ENCODE data around the gene HYI.
"Not testable (repeated sequence)": the region's sequence is repeated elsewhere in the genome, so short reads cannot be mapped to it uniquely, and the experiment has no call there.

Gene HYI

DNA sequence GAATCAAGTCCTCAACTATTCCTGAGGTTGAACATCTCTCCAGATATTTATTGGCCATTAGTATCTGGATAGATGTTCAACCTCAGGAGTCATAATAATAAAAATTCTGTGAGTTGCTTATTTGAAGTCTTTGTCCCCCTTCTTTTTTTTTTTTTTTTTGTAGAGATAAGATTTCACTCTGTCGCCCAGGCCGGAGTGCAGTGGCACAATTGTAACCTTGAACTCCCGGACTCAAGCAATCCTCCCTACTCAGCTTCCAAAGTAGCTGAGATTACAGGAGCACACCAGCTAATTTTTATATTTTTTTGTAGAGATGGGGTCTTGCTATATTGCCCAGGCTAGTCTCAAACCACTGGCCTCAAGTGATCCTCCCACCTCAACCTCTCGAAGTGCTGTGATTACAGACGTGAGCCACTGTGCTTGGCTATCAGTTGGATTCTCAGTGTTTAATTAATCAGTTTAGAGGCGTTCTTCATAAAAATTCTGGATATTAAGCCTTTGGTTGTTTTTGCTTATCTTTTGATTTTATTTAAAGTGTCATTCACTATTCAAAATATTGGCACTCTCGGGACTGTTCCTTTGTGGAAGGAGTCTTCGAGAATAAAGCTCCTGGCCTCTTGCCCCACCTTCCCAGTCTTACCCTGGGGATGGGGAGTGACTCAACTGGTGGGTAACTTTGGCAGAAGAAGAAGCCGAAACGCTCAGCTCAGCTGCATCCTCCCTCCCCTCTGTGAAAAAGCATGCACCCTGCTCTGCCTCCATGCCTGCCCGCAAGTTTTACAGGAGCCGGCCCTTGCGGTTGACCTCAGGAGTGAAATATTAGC, 11.2 kb upstream of the HYI start:
- no peak for DNase-seq

DNA sequence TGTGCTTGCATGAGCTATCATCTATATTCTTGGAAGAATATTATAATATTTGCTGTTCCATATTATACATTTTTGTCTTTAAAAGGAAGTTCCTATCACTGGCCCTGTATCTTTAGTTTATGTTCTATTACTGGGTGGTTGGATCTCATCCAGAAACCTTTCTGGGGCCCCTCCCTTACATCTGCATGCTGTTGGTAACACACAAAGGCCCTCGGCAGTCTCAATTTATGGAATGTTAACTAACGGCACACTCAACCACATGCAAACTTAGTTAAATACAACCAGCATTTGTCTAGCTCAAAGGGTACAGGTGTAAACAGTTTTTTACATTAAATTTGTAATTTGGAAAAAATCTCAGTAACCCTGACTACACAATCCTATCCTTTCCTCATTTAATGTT, 9.7 kb upstream of the HYI start:
- DNase-seq = no peak

DNA sequence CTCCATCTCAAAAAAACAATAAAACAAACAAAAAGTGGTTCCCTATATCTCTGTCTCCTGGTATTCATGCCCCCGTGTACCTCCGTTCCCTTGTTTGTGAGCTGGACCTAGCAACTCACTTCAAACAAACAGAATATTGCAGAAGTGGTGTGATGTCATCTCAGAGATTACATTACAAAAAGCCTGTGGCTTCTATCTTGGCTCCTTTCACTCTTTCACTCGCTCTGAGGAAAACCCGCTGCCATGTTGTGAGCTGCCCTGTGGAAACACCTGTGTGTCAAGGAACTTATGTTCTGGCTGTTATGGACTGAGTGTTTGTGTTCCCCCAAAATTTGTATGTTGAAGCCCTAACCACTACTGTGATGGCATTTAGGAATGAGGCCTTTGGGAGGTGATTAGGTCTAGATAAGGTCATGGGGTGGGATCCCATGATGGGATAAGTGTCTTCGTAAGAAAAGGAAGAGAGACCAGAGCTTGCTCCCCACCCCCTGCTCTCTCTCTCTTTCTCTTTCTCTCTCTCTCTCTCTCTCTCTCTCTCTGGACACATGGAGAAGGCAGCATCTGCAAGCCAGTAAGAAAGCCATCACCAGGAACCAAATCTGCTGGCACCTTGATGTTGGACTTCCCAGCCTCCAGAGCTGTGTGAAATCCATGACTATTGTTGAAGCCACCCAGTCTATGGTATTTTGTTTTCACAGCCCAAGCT, 7.4 kb upstream of the HYI start:
- DNase-seq = peak; percentile 50 to 77 (median 68)

DNA sequence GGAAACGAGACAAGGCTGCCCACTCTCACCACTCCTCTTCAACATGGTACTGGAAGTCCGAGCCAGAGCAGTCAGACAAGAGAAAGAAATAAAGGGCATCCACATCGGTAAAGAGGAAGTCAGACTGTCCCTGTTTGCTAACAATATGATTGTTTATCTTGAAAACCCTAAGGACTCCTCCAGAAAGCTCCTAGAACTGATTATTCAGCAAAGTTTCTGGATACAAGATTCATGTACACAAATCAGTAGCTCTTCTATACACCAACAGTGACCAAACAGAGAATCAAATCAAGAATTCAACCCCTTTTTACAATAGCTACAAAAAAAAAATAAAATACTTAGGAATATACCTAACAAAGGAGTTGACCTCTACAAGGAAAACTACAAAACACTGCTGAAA, 4.6 kb upstream of the HYI start:
- DNase-seq = not testable (repeated sequence)

DNA sequence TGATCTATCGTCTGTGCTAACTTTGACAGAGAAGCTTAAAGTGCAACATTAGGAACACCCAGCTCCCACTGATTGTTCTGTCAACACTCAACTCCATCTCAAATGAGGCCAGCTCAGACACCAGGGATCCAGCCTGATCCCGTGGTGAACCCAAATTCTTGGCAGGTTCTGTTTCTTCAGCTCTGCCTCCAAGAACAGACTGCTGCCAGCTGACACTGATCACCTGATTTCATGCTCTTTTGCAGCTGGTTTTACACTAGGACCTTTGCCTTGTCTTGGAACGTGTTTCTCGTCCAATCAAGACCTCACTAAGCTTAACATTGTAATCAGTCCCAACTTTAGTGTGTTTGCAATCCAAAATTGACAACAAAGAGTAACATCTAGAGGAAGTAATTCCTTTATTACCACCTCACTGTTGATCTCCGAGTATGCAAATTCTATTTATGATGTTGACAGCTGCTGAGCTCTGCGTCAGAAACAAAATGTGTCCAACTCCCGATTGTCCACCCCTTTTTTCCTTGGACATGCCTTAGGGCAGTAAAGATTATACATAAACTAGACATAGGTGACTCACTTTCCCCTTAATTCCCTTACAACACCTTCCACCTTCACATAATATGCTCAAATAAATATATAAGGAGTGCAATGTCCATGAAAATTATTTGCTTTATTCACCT, 1.6 kb upstream of the HYI start:
- DNase-seq = no peak

DNA sequence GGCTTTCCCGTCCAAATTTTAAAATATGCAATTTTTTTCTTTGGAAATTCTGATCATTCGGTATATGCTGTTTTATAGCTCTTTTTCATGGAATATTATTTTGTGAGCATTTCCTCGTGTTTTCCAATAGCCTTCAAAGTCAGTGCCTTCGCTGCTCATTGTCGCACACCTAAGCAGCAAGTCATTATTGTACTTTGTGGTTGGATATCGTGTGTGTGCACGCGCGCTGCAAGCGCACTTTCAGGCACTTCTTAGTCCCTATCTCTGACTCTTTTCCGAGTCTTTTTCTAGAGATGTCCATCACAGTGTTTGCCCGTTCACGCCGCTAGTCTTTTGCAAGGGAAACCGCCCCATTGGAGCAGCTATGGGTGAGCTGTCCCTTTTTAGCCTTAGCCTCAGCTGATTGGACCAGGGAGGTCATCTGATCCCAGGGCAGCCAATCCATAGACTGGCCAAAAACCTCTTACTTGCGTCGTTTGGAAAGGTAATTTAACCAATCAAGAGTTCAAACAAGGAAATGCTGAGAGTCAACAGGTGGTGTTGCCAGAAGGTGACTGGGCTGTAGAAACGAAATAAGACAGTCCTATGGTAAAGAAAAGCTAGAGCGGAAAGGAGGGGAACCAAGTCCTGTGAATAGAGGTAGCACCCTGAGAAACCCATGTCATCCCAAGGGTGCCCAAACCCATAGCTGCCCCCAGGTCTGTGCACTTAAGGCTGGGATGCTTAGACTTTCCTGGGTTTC, 710 bp upstream of the HYI start:
- DNase-seq = peak; percentile 71 to 82 (median 74)

DNA sequence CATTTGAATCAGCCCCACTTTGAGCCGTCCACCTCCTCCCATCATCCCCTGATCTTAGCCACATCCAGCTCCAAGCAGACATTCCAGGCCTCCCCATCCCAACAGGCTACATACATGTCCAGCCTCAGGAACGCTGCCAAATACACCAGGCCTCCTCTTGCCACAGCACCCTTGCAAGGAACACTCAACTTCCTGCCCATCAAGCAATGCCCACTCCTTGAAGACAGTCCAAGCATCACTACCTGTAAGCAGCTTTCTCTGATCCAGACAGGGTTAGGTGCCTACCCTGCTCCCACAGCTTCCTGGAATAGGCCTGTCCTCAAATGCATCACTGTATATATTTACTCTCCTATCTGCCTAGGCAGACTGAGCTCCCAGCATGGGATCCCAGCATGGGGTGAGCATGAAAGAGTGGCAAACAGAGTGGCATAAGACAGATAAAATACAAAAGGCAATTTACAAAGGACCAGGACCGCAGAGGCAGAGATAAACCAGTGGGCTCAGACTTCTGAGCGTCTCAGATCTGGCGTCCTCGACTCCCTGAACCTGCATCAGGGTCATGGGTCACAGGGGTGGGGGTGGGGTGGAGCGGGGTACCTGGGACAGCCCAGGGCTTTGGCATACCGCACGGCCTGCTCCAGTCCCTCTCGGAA, 816 bp downstream of the HYI start:
- no peak for DNase-seq

DNA sequence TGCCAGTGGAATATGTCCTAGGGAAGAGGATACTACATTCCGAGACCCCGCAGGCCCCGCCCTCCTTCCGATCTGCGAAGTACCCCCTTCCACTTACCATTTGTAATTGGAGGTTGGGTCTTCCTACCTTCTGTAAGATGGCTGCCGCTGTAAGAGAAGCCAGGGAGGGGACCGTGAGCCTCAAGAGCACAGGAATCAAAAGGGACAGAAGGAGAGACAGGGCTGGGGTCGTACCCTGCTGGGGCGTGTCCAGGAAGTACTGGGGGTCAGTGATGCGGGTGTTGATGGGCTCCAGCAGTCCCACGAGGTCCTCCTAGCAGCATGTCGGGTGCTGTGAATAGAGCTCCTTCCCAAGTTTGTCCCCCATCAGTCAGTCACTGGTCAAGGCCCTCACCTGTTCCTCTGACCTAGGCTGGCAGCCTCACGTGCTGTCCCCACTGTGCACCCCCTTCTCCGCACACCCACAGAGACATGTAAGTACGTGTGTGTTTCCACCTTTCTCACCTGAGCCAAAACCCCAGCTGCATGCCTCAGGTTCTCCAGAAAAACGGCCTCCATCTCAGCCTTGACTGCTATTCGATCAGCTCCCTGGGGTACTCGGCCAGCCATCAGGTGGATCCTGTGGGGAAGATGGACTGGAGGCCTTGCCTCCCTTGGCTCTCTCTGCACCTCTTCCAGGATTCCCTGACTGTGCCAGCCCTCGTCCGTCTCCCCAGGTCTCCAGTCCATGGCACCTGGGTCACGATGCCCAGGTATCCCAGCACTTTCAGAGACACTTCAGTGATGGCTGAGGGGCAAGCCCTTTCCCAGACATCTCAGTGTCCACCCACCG, 1.8 kb downstream of the HYI start:
- DNase-seq = no peak

DNA sequence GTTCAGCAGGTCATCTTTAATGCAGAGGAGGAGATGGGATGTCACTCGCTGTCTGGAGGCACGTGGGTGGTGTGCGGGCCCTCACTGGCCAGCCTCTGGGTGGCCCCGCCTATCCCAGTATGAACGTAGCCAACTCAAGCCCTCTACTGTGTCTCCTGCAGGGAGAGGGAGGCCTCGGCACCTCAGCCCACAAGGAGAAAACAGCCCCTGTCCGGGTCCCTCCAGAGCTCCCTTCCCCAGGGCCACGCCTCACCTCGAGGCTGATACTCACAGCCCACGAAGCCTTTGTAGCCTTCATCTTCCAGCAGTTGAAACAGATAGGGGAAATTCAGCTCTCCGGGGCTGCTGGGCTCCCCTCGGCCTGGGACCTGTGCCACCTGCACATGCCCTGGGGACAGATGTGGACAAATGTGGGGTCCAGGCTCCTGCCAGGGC, 2.6 kb downstream of the HYI start:
- DNase-seq = no peak

DNA sequence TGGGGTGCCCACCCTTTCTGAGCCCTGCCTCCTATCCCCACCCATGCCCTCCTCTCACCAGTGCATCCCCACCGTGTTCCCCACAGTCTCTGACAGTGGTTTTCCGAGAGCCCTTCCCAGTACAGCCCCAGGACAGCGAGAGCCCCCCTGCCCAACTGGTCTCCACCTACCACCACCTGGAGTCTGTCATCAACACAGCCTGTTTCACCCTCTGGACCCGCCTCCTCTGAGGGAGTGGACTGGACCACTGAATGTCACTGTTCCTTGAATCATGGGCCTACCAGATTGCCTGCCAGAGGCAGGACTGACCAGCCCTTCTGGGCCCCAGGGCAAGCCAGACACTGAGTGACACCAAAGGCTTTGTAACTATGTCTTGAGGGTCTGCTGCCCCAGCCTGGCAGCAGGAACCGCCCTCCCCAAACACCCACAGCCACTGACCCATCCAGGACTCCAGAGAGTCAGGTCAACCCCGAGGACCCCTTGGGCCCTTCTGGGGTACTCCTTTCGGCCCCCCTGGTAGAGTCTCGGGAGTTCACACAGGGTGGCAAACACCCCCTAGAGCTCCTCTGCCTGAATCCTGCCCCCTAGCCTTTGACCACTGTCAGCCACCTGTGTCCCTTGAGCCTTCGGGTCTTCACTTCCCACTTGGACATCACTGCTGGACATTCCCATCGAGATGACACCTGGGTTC, 3.3 kb downstream of the HYI start:
- DNase-seq = no peak

DNA sequence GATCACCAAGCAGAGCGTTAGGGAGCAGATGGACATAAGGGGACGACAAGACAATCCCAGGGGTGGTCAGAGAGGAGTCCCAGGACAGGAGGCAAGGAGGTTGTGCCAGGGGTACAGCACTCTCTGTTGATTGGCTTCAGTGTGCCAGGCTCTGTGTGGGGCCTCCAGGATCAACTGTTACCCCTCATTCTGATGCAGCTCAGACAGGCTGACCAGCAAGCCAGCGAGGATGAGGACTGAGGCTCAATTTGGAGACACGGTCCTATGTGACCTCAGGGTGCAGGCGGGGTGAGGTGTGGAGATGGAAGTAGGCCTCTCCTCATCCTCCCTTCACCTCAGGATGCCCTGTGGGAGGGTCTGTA, 4.0 kb downstream of the HYI start:
- DNase-seq = no peak

DNA sequence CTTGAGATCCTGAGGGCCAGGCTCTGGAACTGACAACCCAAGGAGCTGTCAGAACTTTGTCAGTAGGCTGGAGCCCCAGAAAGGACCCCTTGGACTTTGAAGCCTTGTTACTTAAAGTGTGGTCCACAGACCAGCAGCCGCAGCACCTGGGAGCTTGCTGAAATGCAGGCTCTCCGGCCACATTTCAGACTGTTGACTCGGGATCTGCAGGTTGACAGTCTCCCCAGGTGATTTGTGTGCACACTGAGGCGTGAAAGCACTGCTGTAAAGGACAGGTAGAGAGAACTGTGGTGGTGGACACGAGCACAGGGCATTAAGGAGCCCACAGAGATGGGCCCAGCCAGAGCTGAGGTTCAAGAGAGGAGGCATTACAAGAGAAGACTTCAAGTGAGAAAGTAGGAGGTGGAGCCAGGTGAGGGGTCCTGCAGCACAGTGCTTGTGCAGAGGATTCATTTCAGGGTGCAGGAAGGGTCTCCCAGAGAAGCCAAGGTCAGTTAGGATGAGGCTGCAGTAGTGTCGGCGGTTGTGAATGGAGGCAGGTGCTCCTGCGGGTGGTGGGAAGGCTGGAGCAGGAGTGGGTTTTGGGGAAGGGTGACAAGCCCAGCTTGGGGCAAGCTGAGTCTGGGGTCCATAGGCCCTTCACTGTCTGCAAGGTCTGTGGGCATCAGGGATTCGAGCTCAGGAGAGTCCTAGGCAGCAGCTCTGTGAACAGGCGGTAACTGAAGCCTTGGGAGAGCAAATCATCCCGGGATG, 4.6 kb downstream of the HYI start:
- DNase-seq = no peak

DNA sequence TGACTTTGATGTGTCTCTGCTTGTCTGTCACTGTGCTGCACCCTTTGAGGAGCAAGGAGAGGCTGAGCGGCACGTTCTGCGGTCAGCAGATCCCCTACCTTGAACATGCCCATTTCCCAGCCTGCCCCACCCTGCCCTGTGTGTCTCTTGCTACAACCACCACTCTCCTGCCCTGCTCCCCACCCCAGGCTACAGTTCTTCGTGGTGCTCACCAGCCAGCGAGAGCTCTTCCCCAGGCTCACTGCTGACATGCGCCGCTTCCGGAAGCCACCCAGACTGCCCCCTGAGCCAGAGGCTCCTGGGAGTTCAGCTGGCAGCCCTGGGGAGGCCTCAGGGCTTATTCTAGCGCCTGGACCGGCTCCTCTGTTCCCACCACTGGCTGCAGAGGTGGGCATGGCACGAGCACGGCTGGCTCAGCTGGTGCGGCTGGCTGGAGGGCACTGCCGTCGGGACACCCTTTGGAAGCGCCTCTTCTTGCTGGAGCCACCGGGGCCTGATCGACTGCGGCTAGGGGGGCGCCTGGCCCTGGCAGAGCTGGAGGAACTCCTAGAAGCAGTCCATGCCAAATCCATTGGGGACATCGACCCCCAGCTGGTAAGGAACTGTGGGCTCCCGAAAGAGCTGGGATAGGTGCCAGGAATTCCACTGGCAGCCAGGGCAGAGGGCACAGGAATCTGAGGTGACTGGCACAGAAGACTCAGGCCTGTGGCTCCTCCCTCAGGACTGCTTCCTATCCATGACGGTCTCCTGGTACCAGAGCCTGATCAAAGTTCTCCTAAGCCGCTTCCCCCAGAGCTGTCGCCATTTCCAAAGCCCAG, 5.6 kb downstream of the HYI start:
- no peak for DNase-seq

DNA sequence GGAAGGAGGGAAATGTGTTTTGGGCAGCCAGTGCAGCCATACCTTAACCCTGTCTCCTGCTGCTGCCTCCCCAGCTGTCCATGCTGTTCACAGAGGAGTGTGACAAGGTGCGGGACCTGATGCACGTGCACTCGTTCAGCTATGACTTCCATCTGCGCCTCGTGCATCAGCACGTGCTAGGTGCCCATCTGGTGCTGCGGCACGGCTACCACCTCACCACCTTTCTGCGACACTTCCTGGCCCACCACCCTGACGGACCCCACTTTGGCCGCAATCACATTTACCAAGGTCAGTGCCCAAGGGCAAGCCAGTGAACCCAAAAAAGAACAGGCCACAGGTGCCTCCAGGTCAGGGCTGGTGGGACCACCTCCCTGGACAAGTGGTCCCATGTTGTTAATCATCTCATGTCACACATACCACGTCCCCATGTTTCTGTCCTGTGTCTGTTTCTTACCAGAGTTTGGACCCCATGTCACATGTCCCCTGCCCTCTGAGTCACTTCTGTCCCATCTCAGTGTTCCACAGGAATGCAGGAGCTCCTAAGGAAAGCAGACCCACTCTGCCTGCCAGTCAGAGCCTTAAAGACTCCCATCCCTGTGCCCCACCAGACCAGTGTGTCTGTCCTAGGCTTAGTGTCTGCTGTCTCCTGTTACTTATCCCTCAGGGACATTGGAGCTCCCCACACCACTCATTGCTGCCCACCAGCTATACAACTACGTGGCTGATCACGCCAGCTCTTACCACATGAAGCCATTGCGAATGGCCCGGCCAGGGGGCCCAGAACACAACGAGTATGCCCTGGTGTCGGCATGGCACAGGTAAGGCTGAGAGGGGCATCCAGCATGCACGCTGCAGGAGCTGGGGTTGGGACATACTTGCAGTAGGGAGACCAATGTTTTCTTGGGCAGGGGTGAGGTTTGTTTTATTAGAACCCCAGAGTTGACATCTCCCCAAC, 6.6 kb downstream of the HYI start:
- no peak for DNase-seq

DNA sequence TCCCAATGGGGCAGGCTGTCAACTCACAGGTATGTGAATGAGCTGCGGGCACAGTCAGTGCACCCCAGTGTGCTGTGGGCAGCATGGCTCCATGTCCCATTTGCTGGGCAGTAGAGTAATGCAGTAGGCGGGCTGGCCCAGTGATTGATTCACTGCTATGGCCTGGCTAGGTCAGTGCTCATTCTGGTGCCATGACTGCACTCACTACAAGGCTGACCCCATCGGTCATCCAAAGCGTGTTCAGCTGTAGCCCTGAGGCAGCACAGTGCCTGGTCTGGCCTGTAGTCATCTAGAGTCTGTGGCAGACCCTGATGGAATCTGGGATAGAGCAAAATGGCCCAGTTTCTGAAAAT, 7.4 kb downstream of the HYI start:
- DNase-seq = no peak

DNA sequence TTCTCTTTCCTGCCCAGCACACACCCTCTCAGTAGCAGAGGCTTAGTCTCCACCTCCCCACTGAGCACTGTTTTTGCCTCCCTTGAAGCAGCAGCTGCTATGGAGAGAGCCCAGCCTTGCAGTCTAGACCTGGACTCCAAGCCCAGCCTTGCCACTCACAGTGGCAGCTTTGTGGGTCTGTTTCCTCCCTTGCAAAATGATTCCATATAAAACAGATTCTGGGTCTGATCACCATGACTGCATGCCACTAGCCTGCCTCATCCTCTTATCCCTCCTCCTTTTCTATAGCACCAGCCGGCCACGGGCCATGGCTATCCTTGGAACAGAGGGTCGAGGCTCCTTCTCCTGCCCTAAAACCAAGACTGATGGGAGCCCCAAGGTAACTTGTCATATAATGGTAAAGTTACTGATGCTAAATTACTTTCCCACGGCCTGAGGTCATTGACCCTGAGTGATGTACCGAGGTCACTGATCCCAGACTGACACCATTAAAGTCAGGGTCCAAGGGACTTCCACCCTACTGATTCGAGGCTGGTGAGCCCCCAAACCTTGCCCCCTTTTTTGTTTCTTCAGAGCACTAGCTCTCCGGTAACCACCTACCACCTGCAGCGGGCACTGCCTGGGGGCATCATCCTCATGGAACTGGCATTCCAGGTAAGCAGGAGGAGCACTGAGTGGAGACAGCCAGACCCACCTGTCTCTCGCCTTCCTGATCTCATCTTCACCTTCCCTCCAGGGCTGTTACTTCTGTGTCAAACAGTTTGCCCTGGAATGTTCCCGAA, 7.9 kb downstream of the HYI start:
- DNase-seq = no peak

DNA sequence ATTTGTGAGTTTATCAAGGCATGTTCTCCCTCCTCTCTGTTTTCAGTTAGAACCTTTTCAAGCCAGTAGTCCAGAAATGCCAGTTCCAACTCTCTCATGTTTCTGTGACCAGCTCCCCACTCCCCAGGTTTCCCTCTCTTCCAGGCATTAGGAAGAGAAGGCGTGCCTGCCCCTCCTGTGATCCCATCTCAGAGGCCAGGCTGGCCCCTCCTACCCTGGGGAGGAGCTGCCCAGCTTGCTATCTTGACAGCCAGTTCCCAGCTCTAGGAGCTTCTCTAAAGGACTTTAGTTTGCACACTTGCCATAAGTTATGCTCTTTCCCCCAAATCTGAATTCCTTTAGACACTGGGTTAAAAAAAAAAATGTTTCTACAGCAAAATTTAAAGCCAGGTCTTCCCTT, 8.9 kb downstream of the HYI start:
- DNase-seq = no peak

All from suppressor macrophage (primary cell).